Erythroblast (primary cell): ENCODE measurements around the gene ADAMTSL4.

ENCODE experiments used
- DNase-seq, 2 experiments: peaks; one replicate each; lab custom pipeline; 2025; lab: John Stamatoyannopoulos, UW
- GATA1 ChIP-seq: IDR thresholded peaks from 2 replicates; pipeline ENCODE4 v1.6.1; 2011; ENCODE audit warnings: low read depth, mild to moderate bottlenecking, control low read depth, low read length, moderate library complexity
- POLR2A ChIP-seq: IDR thresholded peaks from 2 replicates; pipeline ENCODE4 v1.6.1; 2011; ENCODE audit warnings: mild to moderate bottlenecking, low read length

Gene ADAMTSL4

GRCh38 chr1:150516616-150517015, 32.6 kb upstream of the ADAMTSL4 start:
- no peak for DNase-seq
- TF ChIP-seq GATA1 (no peak), POLR2A (no peak)

GRCh38 chr1:150521196-150521968, 27.8 kb upstream of the ADAMTSL4 start:
- no peak for DNase-seq

GRCh38 chr1:150525348-150525747, 23.9 kb upstream of the ADAMTSL4 start:
- no peak for DNase-seq
- TF ChIP-seq POLR2A = no peak
- no peak for TF ChIP-seq GATA1

More at GRCh38 chr1:150521196-150521968, 27.8 kb upstream of the ADAMTSL4 start:
- TF ChIP-seq POLR2A (no peak), GATA1 (no peak)

GRCh38 chr1:150528196-150528595, 21.0 kb upstream of the ADAMTSL4 start:
- DNase-seq = no peak
- TF ChIP-seq POLR2A (no peak), GATA1 (no peak)

- TF ChIP-seq POLR2A = no peak
- no peak for TF ChIP-seq GATA1
- DNase-seq = no peak
Measured at GRCh38 chr1:150529017-150529416, 20.2 kb upstream of the ADAMTSL4 start.

- no peak for DNase-seq
- TF ChIP-seq POLR2A (no peak), GATA1 (no peak)
Measured at GRCh38 chr1:150530491-150531159, 18.6 kb upstream of the ADAMTSL4 start.

GRCh38 chr1:150532860-150533259, 16.3 kb upstream of the ADAMTSL4 start:
- no peak for DNase-seq
- TF ChIP-seq POLR2A (no peak), GATA1 (no peak)

GRCh38 chr1:150534002-150534401, 15.2 kb upstream of the ADAMTSL4 start:
- DNase-seq = no peak
- TF ChIP-seq POLR2A (no peak), GATA1 (no peak)

- no peak for DNase-seq
Measured at GRCh38 chr1:150535511-150536287, 13.5 kb upstream of the ADAMTSL4 start.

GRCh38 chr1:150536836-150537731, 12.1 kb upstream of the ADAMTSL4 start:
- TF ChIP-seq POLR2A (no peak), GATA1 (no peak)
- DNase-seq = no peak

More at GRCh38 chr1:150535511-150536287, 13.5 kb upstream of the ADAMTSL4 start:
- no peak for TF ChIP-seq POLR2A
- no peak for TF ChIP-seq GATA1

- no peak for TF ChIP-seq POLR2A
- TF ChIP-seq GATA1 = no peak
- DNase-seq = no peak
Measured at GRCh38 chr1:150537732-150538684, 11.2 kb upstream of the ADAMTSL4 start.

- TF ChIP-seq POLR2A (no peak), GATA1 (no peak)
Measured at GRCh38 chr1:150543500-150544143, 5.6 kb upstream of the ADAMTSL4 start.

More at GRCh38 chr1:150543500-150544143, 5.6 kb upstream of the ADAMTSL4 start:
- no peak for DNase-seq
